ELF-1 (cell line): ENCODE measurements around the gene ABCC11.
"Not testable (repeated sequence)": the region's sequence is repeated elsewhere in the genome, so short reads cannot be mapped to it uniquely, and the experiment has no call there.

Experiments
- DNase-seq: peaks from one replicate; pipeline ENCODE4 v3.0.0-alpha.2; 2016; ENCODE audit warnings: low read depth, low spot score

ABCC11 gene

DNA sequence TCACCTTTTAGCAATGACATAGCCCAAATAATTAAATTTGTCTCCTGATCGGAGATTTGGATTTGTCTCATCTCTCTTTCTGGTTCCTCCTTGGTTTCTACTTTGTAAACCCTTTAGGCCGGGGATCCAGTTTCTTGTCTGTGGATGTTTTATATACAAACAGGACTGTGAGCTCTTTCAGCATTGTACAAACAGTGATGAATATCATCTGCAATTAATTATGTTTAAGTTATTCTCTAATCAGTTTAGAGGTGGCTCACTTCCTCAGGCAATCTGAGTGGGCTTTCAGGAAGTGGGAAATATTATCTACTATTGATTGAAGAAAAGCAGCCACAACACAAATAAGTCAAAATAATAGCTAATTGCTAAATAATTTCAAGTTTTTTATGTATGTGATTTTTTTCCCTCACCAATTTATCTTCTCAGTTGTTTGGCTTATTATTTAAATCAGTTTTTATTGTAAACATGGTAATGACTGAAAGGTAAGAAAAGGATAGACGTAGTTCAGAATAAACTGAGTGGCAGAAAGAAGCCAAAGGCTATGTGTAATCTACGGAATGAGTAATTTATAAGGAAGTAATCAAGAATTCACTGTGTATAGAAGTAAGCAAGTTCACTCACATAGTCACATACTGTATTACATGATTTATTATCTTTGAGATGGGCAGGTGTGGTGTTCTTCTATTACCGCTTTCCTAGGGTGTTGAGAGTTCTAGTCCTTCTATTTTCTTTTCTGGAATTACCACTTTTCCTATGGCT lies 3.4 kb upstream of the ABCC11 start:
- DNase-seq = no peak

DNA sequence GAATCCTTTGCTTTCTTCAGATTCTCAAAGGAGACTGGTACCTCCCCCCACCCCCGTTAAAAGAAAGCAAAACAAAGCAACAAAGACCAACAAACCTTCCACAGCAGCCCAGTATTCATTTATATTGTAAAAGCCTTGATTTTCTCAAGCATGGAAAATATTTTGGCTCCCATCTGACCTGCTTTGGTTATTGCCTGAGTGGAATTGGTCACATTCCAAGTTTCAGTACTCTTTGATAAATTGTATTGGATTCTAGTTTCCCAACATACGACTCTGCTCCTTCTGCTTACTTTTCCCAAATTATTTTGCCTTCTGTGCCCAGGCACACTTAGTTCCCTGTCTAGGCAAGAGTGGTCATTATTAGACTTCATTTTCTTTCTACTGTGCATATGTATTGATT lies 1.3 kb downstream of the ABCC11 start:
- DNase-seq = no peak

DNA sequence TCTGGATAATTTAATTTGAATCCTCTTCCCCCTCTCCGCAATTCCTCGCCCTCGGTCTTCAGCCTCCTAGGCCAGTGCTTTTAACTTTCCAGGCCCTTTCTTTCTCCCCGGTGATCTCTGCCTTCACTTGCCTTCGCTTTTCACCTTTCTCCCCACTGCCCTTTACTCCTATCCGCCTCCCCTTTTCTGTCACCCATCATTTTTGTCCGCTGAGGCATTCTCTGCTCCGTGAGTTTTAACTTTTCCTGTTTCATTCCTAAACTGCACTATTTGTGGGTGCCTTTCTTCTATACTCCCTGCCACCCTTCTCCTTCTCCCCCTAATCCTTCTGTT lies 2.5 kb downstream of the ABCC11 start:
- no peak for DNase-seq

DNA sequence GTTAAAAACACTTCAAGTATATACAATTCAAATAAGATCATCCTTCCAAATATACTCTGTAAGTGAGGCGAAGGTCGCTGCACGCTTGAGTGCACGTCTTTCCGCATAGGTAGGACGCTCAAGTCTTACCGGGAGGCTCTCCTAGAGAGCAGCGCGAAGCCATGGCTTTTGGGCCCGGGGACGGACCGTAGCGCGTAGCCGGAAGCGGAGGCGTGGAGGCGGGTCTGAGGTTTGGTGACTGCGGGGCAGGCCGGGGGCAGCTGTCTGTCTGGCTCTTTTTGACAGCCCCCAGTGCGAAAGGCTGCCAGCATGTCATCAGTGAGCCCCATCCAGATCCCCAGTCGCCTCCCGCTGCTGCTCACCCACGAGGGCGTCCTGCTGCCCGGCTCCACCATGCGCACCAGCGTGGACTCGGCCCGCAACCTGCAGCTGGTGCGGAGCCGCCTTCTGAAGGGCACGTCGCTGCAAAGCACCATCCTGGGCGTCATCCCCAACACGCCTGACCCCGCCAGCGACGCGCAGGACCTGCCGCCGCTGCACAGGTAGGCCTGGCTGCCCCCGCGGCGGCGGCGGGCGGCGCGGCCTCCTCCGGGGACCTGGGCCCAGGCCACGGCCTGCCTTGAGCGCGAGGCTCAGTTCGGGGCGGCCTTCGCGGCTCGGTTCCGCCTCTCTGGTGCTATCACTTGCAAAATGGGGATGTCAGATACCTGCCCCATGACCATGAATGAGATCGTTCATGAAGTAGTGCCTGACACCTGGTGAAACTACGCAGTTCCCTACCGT lies 3.1 kb downstream of the ABCC11 start, which contains the start of gene LONP2:
Gene LONP2, plus strand, starts transcription at position 221 of the 783 bp plus-strand sequence. Its CDS starts 89 bp downstream, at position 310.
- DNase-seq = peak; percentile 92

DNA sequence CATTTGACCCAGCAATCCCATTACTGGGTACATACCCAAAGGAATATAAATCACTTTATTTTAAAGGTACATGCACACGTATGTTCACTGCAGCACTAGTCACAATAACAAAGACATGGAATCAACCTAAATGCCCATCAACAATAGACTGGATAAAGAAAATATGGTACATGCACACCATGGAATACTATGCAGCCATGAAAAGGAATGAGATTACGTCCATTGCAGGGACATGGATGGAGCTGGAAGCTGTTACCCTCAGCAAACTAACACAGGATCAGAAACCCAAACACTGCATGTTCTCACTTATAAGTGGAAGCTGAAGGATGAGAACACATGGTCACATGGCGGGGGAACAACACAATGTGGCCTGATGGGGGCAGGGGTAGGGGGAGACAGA lies 7.2 kb downstream of the ABCC11 start:
- not testable (repeated sequence) for DNase-seq

DNA sequence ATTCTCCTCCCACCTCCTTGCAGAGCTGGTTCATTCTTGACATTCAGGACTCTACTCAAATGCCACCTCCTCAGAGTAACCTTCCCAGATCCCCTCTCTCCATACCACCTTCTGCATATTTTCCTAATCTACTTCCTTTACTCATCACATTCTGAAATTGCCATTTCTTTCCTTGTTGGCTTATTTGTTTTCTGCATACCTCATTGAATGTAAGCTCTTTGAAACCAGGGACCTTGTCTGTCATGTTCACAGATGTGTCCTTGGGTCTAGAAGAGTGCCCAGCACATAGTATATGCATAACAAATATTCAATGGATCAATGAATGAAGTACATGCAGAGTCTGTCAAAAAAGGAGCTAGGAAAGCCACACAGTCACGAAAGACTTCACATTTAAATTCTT lies 11.1 kb downstream of the ABCC11 start:
- no peak for DNase-seq

DNA sequence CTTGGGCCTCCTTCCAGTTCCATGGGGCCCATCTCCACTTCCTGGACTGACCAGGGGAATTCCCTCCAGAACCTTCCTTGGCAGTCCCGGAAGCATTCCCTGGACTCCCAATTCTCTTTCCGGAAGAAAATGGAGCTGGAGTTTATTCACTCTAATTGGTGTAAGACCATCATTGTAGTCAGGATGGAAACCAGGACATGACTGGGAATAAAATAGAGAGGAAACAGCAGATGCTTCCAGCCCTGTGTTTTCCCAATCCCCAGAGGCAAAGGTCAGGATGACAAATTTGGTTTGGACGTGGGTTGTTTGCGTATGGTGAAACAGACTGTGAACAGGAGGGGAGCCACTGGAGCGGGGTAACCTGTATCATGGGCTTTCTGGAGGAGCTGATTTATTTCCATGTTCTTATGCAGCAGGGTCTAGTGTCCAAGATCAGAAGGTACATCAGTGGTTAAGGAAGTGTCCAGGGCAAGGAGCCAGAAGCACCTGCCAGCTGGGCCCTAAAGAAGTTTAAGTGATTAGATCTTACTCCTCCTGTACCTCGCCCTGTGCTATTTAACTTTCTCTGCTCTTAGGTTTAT lies 11.7 kb downstream of the ABCC11 start:
- no peak for DNase-seq

DNA sequence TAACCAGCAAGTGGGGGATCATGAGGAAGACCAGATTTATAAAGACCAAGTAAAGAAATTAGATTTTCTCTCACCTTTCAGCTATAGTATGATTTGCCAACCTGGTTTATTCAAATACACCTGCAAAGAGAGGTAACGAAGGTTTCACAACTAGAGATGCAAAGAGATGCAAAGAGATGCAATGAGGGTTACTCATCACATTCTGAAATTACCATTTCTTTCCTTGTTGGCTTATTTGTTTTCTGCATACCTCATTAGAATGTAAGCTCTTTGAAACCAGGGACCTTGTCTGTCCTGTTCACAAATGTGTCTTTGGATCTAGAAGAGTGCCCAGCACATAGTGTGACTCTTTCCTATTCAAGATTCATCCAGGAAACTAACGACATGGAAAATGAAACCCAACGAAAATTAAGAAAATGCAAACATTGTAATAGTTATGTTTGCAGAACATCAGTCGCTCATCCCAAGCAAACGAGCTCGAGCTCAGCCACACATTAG lies 12.2 kb downstream of the ABCC11 start:
- DNase-seq = no peak

DNA sequence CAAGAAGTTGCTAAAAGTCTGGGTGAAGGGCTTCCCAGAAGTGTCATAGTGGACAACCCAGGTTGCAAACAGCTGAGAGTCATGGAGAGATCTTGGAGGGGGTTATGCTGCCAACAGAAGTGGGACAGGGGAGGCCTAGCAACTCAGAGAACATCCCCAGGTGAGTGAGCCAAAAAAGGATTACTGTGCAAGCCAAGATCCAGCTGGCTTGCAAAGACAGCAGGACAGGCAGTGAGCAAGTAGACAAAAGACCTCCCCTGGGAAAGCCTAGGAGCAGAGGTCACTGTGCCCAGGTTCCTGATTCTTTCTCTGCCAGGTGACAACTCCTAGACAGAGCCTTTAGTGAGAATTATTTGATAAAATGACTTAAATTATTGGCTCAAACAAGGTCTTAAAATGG lies 12.7 kb downstream of the ABCC11 start:
- no peak for DNase-seq

DNA sequence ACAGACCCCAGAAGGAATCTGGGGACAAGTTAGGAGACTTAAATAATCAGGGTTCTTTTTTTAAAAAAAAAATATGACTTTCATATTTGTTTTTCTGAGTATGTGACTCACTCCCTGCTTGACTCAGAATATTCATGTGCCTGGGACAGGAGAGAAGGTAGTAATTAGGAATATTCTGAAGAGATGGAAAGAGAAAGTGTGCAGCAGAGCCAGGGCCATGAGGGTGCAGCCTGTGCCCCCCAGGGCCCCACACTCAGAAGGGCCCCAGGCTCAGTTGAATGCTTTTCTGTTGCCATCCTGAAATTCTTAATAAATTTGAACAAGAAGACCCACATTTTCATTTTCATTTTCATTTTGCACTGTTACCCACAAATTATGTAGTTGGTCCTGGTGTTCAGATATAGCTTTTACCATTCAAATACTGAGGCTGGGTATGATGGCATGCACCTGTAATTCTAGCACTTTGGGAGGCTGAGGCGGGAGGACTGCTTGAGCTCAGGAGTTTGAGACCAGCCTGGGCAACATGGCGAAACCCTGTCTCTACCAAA lies 14.8 kb downstream of the ABCC11 start:
- DNase-seq = no peak

DNA sequence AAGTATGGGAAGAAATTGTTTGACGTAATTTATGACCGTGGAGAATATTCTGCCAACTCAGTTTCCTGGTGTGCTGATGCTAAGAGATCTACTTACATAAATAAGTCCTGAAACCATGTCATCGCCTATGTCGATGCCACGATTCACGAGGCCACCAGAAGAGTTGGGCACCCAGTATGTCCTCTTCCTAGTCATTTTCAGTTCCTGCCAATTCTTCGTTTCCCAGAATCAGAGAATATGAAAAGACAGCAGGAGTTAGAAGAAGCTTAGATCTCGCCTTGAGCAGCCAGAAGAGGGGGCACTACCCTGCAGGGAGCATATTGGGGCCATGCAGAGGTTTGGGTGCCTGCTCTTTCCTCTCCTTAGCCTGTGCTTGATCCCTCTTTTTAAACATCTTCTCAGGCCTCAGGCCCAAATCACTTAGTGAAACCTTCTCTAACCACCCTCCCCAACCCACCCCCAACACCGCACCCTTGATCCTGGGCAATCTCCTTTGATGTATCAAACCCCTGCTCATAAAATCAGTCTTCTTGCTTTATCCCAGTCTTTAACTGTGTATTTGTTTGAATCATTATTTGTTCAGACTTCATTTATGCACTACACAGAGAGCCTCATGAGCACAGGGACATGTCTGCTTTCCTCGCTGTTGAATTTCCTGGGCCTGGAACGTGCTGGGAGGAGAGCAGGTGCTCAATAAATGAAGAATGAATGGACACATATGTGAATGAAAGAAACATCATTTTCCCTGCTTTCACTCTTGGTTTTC lies 15.4 kb downstream of the ABCC11 start:
- DNase-seq = peak; percentile 24

DNA sequence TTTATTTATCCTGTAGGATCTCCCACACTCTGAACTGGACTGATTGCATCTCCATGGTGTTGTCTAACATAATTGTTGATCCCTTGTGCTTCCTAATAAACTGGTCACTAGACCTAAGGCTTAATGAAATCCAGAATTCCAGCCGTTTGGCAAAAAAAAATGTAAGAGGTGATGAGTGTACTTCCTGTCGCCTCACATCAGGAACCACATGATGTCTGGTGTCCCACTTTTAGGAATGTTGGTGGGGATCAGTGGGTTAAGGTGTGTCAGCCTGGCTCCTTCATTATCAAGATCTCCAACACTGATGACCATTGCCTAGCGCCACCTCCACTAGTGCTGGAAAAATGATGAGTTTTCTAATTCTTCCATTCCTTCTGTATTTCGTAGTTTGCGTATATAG lies 21.9 kb downstream of the ABCC11 start:
- DNase-seq = no peak

DNA sequence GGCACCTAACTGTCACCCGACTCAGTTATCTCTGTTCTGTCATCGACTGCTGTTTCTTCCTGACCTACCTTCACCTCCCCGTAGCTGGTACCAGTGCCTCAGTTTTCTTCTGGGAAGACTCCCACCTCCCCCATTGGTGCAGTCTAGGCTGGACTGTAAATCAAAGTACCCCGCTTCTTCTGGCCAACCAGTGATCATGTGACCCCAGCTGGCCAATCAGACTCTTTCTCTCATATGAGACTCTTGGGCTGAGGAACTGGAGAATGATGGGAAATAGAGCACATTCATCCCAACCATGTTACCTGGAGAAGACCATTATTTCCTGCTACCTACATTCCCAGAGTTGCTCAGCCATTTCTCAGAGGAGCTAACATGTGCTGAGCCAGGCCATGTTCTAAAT lies 23.8 kb downstream of the ABCC11 start:
- DNase-seq = no peak

DNA sequence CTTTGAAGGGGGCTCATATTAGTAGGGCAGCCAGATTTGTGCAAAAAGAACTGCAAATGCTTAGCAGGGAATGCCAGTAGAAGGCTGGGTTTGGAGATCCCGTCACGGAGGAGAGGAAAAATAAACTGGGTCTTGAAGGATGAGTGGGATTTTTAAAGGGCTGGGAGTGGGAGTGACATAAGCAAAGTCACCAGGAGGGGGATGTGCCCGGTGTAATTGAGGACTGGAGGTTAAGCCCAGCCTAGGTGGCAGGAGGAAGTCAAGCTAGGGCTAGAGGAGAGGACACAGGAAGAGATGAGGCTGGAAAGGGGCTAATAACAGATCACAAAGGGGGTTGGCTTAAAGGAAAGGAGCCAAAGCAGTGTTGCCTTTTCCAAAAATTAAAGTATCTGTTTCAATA lies 26.4 kb downstream of the ABCC11 start:
- no peak for DNase-seq

DNA sequence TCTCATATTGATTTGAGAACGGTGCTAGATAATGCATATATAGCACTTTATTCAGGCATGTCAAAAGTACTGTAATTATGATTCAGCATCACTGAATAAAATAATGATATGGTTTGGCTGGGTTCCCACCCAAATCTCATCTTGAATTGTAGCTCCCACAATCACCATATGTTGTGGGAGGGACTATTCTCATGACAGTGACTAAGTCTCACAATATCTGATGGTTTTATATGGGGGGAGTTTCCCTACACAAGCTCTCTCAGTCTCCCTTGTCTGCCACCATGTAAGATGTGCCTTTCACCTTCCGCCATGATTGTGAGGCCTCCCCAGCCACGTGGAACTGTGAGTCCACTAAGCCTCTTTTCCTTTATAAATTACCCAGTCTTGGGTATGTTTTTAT lies 28.9 kb downstream of the ABCC11 start:
- no peak for DNase-seq

DNA sequence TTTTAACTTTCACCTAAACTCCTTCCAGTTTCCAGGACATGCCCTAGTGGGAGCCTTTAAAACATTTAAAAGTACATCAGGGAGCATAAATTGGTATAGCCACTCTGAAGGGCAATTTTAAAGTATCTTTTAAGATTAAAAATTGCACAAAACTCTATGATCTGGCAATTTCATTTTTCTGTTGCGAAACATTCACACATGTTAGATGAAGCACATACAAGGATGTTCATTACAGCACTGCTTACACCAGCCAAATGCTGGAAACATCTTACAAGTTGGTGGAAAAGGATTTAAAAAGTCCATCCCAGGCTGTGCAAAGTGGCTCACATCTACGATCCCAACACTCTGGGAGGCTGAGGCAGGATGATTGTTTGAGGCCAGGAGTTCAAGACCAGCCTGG lies 29.6 kb downstream of the ABCC11 start:
- DNase-seq = no peak

DNA sequence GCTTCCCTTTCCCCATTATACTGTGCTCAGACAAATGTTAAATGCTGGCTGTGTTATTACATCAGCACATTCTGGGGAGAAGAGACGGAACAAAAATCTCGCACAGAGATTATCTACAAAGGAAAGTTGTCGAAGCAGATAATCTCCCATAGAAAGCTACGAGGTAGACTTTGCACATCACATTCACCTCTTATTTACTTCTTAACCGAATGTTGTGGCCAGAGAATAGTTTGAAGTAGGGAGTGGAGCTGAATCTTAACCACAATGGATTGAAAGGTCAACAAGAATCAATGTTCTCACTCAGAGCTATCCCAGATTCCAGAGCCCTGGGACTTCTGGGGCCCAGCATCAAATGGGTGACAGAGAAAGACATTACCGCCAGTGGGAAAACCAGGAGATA lies 31.6 kb downstream of the ABCC11 start:
- DNase-seq = no peak

DNA sequence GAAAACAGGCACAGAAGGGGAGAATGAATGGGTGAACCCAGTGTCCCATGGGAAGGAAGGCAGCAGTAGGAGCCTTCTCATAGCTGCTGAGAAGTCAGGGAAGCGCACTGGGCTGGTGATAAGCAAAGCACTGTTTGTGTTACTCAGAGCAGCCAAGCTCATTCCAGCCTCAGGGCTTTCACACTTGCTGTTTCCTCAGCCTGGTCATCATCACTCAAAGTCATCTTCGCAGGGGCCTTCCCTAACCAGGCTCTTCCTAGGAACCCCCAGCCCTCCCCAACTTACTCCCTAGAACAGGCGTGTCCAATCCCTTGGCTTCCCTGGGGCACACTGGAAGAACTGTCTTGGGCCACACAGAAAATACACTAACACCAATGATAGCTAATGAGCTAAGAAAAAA lies 35.3 kb downstream of the ABCC11 start:
- DNase-seq = peak; percentile 89

DNA sequence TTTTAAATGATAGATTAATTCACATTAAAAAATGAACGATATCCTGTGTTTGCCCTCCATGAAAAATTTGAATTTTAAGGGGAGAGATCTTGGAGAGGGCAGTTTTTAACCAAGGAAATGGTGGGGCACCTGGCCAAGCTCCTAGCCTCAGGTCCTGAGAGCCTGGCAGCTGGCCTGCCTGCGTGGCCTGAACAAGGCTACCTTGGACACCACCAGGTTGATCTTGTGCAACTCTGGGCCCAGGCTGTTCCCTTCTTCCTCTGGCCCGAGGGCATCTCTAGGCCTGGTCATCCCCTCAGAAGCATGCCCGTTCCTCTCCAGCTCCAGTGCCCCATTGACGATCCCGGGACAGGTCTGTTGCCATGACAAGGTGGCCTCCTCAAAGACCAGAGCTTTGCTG lies 36.6 kb downstream of the ABCC11 start:
- DNase-seq = no peak

DNA sequence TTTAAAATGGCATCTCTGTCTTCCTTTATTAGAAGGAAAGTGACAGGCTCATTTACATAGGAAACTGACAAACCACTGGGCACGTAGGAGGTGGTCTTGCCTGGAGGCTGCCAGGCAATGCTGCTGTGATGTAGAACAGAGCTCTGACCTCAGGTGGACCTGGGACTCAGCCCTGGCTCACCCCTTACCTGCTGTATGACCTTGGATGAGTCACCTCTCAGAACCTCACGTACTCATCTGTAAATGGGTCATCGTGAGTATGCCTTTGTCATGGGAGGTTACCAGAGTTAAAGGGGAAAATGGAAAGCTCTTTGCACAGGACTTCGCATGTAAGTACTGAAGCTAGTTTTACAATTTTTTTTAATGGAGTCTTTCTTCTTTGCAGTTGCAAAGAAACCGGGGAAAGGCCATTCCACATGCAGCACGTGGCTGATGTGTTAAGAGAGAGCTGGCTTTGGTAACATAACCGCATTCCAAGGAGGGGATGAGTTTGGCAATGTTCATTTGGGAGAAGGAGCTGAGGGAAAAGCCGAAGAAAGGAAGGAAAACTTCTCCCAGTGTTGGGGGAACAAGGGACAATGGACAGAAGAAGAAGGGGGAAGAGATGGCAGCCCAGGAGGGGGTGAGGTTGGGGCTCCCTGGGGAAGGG lies 40.6 kb downstream of the ABCC11 start:
- DNase-seq = peak; percentile 50

DNA sequence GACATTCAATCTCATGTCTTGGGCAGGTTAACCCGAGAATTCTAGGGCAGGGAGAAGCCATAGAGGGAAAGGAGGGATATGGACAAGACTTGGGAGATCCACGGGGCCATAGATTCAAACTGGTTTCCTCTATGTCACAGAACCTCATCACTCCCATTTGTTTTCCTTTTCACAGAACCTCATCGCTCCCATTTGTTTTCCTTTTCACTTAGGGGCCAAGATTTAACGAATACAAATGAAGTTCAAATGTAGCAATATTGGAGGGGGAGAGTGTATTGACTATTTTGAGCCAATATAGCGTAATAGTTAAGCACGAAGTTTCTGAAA lies 42.6 kb downstream of the ABCC11 start:
- DNase-seq = no peak
